ENCODE data around the gene TOPORS. TPM values are rescaled to one million over a fixed set of nuclear protein-coding genes. Genes with fewer than 3 reads are reported as not detected.

Gene TOPORS
- total and polyA plus RNA-seq, 2 experiments from 2014 or later, result 31.8 to 35.9 TPM

DNA sequence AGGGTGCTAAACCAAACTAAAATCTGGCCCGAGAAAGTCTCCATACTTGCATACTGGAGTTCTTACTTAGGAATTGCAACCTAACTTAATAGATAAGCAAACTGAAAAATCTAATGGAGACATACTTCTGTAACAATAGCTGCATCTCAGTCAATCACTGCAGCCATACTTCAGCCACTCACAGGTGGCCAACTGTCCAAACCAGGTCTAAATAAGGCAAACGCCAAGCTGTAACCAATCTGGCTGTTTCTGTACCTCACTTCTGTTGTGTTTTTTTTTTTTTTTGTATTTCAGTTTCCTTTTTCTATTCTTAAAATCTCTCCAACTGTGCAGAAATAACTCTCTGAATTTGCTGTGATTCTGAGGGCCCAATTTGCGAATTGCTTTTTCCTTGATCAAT, 24.9 kb upstream of the TOPORS start (continued):
- TF ChIP-seq, protein P1, sequence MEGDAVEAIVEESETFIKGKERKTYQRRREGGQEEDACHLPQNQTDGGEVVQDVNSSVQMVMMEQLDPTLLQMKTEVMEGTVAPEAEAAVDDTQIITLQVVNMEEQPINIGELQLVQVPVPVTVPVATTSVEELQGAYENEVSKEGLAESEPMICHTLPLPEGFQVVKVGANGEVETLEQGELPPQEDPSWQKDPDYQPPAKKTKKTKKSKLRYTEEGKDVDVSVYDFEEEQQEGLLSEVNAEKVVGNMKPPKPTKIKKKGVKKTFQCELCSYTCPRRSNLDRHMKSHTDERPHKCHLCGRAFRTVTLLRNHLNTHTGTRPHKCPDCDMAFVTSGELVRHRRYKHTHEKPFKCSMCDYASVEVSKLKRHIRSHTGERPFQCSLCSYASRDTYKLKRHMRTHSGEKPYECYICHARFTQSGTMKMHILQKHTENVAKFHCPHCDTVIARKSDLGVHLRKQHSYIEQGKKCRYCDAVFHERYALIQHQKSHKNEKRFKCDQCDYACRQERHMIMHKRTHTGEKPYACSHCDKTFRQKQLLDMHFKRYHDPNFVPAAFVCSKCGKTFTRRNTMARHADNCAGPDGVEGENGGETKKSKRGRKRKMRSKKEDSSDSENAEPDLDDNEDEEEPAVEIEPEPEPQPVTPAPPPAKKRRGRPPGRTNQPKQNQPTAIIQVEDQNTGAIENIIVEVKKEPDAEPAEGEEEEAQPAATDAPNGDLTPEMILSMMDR (conservative IDR thresholded peaks at IDR 0.05; ENCODE audit: low read depth in 2 of 2), result no peak
- TF ChIP-seq EZH2phosphoT487 (IDR thresholded peaks at IDR 0.05; ENCODE audit: unreplicated experiment) (no peak), CREB1 (CRISPR knock-in tag; IDR thresholded peaks at IDR 0.05; ENCODE audit: low read depth) (no peak), ZNF331 (CRISPR knock-in tag; IDR thresholded peaks at IDR 0.05; ENCODE audit: low read depth) (no peak), NANOG (IDR thresholded peaks at IDR 0.05; ENCODE audit: borderline replicate concordance) (no peak)

DNA sequence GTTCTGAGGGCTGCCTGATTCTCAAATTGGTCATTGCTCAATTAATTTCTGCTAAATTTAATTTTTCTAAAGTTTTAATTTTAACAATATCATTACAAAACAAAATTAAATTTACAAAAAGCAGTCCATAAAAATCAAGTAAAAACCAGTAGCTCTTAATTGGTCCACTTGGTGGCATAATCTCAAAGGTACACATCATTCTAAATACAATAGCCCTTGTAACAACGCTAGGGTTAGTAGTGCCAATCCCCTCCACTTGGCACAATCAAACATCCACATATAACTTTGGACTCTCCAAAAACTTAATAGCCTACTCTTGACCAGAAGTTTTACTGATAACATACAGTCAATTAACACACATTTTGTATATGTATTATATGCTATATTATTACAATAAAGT, 22.5 kb upstream of the TOPORS start:
- Mint-ChIP-seq H3K27me3 (ENCODE audit: insufficient read depth, low read depth, poor library complexity) (peaks cover 8% of the 10 kb centered on the region), H3K9me3 (no peaks in the 10 kb centered on the region), H3K27ac (no peak overlapping the region), H3K4me1 (peaks cover 14% of the 10 kb centered on the region; the same call in 2 of the 3 replicates), H3K4me3 (no peak overlapping the region), H3K36me3 (ENCODE audit: low read depth) (peaks cover 5% of the 10 kb centered on the region)
- no peaks in the 10 kb centered on the region for H3K27me3 ChIP-seq (ENCODE audit: insufficient read depth)
- H3K4me1 ChIP-seq (ENCODE audit: insufficient read depth), result peaks cover 11% of the 10 kb centered on the region
- DNase-seq (ENCODE audit: low spot score), result no peak
- no peak overlapping the region for H3K4me2 ChIP-seq
- H3K9me2 ChIP-seq (ENCODE audit: insufficient read depth), result no peaks in the 10 kb centered on the region
- no peaks in the 10 kb centered on the region for H4K20me1 ChIP-seq (replicated peaks; ENCODE audit: insufficient read depth)
- no peak overlapping the region for H2AFZ ChIP-seq
- no peaks in the 10 kb centered on the region for H3F3A ChIP-seq (replicated peaks; ENCODE audit: low read depth)
- no peak overlapping the region for H3K27ac ChIP-seq (ENCODE audit: low read depth)
- ATAC-seq, result no peak
- H3K79me2 ChIP-seq (replicated peaks; ENCODE audit: insufficient read depth), result peaks cover 29% of the 10 kb centered on the region
- 0 out of 2 replicates have a peak, but pooled peaks cover 3% of the 10 kb centered on the region for H3K36me3 ChIP-seq (ENCODE audit: insufficient read depth)
- H3K4me3 ChIP-seq, result no peak overlapping the region
- TF ChIP-seq, protein P2, sequence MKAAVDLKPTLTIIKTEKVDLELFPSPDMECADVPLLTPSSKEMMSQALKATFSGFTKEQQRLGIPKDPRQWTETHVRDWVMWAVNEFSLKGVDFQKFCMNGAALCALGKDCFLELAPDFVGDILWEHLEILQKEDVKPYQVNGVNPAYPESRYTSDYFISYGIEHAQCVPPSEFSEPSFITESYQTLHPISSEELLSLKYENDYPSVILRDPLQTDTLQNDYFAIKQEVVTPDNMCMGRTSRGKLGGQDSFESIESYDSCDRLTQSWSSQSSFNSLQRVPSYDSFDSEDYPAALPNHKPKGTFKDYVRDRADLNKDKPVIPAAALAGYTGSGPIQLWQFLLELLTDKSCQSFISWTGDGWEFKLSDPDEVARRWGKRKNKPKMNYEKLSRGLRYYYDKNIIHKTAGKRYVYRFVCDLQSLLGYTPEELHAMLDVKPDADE (IDR thresholded peaks at IDR 0.05), result no peak
- TF ChIP-seq, protein P1 (conservative IDR thresholded peaks at IDR 0.05; ENCODE audit: low read depth in 2 of 2), result no peak
- TF ChIP-seq EZH2 (IDR thresholded peaks at IDR 0.05; ENCODE audit: low read depth, unreplicated experiment) (no peak), ZNF331 (CRISPR knock-in tag; IDR thresholded peaks at IDR 0.05; ENCODE audit: low read depth) (no peak), POLR2AphosphoS5 (IDR thresholded peaks at IDR 0.05; ENCODE audit: low read depth) (no peak), STAT1 (IDR thresholded peaks at IDR 0.05; ENCODE audit: unreplicated experiment) (no peak)

All from GM23338 (cell line).